A204.1 (cell line): Measurements from ENCODE around the gene KISS1.

Source experiments
- FAIRE-seq: peaks from 2 replicates; lab custom pipeline; 2012; peaks lifted over from hg19 to GRCh38; lab: Jason Lieb, UNC

The KISS1 gene

DNA sequence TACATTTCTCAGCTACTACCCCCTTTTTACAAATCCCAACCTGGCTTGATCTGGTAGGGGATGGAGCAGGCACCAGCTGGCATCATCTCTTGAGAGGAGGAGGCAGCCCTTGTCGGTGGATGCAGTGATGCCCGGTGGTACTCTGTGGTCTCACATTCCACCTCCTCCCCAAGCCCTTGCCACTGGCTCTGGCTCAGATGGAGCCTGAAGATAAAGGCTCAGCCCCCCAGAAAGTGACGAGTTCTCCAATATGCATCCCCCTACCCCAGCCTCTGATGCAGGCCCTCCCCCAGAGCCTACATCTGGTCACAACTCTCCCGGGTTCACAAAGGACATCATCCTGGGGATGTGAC is 21.3 kb upstream of the KISS1 start:
- no peak for FAIRE-seq

DNA sequence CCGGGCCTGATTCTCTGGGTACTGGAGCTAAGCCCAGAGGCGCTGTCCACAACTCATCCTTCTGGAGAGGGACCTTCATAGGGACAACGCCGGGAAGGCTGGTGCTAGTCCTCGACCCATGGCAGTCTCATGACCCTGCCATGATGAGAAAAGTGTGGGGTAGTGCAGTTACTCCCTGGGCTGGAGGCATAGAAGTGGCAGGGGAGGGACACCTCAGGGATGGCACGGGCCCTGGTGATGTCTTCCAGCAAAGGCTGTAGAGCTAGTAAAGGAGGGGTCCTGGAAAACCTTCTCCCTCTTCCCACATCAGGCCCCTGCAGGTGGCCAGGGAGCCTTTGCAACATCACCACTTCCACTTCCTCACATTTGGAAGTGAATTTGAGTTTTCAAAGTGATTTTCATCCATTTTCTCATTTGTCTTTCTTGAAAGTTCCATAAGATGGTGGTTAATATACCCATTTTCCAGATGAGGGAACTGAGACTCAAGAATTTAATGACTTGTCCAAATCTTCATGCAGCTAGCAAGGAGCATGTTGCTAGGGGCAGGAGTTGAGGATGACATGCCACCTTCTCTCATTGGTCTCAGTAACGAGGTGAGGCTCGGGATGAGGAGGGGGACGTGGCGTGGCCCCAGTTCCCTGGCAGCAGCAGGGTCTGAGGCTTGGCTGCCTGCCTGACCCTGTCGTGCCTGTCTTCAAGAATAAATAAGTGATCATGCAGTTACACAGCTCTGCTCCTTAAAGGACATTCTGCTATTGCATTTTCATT is 20.8 kb upstream of the KISS1 start:
- no peak for FAIRE-seq

DNA sequence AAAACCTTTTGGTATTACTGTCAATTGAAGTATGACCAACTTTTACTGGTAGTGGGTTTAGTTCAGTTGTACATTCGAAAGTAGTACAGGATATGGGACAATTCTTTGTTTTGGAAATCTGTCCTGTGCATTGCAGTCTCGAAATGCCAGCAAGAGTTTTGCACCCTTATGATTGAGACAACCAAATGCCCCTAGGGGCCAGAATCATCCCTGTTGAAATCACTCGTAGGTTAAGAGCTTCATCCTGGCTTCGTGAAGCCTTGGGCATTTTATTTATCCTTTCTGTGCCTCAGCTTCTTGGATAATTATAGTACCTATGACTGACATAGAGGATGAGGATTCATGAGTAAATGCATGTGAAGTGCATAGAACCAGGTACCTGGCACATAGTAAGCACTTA is 19.9 kb upstream of the KISS1 start:
- FAIRE-seq, result no peak

DNA sequence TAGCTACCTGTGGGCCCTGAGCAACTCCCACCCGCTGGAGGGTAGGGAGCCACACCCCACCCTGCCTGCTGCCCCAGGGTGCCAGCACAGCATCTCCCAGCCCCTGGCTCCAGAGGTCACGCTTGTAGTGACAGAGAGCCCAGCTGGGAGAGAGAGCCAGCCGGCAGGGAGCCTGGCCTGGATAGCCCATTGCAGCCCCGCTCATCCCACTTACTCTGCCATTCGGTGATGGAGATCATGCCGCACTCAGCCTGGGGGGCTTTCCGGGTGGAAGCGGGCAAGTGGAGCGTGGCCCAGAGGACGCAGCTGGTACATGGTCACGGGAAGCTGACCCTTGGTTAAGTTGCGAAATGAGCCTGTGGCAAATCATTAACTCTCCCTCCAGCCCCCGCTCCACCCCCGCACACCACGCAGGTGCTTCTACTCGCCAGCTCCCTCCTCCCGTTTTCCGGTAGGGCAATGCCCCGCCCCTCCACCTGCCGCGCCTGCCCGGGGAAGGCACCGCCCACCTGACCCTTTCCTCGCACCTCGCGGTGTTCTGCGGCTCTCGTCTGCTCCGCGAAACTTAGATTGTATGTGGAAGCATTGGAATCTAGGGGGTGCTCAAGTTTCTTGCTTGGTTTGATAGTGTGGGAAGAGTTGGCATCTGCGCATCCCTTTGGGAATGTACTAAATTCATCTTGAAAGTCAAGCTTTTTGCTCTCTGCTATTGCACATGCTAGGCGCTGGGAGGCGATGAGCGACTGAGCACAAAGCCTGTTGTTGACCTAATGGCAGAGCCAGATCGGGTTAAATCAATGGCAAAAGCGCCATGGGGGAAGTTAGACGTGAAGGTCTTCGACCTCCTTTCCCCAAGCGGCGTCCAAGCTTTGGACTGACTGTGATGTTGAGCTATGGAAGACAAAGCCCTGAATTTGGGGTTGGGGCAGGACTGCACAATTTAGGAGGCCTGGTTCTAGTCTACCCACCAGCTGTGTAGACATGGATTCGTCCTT is 17.7 kb upstream of the KISS1 start, which contains the start of gene GOLT1A:
Gene GOLT1A (minus strand): TSS at position 321 of the 995 bp plus-strand sequence. CDS start 82 bp downstream, at position 239.
- no peak for FAIRE-seq

DNA sequence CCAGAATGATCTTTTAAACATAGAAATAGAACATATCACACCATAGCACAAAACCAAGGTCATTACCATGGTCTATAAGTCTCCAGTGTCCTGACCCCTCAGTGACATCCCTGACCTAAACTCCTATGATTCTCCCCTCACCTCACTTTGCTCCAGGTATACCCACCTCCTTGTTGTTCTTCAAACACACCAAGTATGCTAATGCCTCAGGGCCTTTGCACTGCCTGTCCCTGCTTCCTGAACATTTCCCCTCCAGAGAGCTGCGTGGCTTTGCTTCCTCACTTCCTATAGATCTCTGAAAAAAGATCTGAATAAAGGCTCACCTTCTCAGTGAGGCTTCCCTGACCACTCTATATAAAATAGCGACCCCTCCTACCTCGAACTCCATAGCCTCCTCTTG is 16.4 kb upstream of the KISS1 start:
- FAIRE-seq, result no peak

DNA sequence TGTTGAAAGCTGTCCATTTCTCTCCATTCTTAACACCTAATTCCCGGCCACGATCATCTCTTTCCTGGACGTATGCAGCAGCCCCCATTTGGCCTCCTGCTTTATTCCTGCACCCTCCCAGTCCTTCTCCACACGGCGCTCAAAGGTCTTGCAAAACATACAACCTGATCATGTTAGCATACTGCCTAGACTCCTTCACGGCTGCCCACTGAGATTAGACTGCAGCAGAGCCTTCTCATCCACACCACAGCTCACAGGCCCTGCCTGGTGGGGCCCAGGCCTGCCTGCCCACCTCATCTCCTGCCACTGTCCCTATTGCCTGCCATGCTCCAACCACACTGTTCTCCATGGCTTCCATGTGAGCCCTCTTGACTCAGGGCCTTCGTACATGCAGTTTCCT is 14.8 kb upstream of the KISS1 start:
- FAIRE-seq, result no peak

DNA sequence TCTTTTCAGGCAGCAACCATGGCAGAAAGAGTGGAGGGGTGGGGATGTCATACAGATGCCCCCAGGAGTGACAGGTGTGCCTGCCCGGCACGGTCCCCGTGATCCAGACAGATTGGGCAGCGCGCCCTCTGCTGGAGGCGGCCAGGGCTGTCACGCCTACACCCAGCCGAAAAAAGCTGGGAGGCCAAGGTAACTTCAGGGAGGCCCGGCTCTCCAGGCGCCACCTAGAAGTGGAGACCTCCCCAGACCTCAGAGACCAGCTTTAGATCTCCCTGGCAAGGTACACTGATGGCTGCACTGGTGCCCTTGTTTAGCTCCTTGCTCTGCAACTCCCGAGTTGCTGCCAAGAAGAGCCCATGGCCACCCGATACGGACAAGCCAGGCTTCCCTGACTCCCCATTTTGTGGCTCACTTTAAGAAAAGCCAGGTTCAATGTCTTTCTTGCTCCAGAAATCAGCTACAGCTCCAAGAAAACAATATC is 10.9 kb upstream of the KISS1 start:
- FAIRE-seq, result no peak

DNA sequence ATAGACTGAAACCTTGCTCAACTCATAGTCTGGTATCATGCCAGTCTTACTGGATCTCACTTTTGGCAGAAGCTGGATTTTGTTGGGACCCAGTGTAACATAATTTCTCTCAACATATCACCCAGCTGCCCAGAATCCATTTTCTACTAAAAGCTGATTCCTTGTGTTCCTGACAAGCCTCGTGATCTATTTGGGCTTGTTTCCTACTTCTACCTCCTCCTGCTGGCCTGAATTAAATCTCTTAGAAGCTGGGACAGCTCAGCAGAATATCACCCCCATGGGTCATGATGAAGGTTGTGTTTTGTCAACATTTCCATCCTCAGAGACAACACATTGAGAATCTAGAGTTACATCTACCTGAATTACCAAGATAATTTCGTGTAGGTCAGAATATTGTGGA is 9.8 kb upstream of the KISS1 start:
- FAIRE-seq, result no peak

DNA sequence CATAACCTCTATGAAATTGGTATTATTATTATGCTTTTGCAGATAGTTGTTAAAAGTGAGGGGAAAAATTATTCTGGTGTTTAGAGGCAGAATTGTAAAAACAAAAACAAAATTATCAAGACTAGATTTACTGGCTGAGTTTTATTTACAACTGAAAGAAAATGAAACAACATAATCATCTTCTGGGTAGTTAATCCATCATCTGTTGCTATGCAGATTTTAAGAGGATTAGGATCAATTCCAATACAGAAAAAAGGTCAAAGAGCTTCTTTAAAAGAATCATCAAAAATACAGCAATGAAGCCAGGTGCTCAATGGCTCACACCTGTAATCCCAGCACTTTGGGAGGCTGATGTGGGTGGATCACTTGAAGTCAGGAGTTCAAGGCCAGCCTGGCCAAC is 9.2 kb upstream of the KISS1 start:
- FAIRE-seq, result no peak

DNA sequence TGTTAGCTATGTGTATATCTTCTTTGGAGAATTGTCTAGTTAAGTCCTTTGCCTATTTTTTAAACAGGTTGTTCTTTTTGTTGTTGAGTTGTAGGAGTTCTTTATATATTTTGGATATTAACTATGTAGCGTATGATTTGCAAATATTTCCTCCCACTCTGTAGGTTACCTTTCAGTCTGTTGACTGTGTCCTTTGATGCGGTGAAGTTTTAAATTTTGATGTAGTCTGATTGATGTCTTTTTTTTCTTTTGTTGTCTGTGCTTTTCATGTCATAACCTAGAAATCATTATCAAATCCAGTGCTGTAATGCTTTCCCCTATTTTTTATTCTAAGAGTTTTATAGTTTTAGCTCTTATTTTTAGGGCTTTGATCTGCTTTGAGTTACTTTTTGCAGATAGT is 8.7 kb upstream of the KISS1 start:
- FAIRE-seq, result no peak

DNA sequence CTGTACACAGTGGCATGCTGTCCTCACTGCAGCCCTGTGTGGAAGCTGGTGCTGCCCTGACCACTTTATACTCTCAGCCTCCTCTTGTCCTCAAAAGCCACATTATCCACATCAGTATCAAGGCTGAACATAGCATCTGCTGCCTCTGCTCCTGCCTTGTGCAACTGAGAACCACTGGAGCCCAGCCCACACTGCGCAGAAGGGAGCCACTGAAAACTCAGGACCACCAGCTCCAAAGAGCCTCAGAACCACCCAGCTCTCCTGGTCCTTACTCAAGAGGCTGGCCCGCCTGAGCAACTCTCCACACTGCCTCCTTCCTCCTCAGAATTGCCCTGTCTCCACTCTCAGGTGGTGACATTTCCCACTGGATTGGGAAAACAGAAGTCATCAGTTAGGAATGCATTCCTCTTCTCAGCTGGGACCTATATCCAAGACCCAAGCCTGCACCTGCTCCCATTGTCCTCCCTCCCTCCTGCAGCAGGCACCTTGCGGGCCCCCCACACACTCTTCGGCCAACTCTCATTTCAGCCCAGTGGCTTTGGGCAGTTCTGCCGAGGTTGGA is 7.0 kb upstream of the KISS1 start:
- no peak for FAIRE-seq

DNA sequence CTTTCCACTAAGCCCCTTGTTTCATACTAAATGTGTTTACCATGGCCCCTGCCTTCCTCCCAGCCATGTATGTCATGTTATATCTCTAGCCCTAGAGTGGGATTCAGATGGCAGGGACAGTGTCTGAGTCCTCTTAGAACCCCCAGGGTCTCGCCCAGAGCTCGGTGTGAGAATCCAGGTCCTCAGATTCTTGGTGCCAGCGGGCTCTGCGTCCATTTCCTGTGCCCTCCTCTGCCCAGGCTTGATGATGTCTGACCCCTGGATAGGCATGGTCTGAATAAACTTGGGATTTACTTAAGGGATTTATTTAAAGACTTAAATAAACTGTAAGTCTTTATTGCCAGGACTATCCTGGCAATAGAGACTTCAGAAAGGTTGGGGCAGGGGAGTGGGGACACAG is 6.2 kb upstream of the KISS1 start:
- FAIRE-seq, result no peak

DNA sequence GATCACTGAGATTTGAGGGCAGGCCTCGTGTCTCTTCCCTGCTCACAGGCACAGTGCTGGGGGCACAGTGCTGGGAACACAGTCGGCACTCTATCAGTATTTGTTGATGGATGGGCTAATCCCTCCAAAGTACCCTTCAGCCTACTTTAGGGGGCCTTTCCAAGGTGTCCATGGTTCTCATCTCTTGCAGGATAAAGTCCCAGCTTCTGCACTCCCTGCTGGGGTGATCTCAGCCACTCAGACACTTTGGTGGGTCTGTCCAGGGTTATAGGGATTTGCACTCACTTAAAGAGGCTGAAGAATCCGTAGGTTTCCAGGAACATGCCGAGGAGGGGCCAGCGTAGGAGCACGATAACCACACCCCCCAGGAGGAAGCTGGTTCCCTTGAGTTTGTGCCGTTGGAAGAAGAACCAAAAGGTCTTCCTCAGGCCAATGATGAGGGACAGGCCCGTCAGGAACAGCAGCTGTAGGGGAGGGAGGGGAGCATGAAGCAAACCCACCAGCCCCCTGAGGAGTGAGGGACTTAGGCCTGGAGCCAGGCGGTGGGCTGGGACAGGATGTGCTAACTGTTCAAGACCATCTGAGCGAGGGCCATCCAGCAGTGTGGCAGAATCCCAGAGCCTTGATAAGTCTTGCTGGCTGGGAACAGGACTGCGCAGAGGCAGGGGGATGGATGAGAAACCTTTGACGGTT is 5.2 kb upstream of the KISS1 start:
- no peak for FAIRE-seq

DNA sequence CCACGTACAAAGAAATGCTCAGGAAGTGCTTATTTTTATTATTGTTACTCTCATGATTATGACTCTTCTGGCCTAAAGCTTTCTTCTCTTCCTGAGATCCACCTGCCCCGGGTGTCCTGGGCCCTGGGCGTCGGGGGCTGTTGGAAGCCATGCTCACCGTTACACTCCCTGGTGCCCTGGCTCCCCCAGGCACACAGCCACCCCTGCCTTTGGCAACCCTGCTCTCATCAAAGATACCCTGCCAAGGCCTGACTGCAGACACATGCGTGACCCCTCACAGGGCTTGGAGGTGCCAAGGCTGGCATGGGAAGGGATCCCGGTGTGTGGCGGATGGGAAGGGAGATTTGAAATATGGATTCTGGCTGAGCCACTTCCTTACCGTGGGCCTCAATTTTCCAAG is 3.3 kb upstream of the KISS1 start:
- no peak for FAIRE-seq

DNA sequence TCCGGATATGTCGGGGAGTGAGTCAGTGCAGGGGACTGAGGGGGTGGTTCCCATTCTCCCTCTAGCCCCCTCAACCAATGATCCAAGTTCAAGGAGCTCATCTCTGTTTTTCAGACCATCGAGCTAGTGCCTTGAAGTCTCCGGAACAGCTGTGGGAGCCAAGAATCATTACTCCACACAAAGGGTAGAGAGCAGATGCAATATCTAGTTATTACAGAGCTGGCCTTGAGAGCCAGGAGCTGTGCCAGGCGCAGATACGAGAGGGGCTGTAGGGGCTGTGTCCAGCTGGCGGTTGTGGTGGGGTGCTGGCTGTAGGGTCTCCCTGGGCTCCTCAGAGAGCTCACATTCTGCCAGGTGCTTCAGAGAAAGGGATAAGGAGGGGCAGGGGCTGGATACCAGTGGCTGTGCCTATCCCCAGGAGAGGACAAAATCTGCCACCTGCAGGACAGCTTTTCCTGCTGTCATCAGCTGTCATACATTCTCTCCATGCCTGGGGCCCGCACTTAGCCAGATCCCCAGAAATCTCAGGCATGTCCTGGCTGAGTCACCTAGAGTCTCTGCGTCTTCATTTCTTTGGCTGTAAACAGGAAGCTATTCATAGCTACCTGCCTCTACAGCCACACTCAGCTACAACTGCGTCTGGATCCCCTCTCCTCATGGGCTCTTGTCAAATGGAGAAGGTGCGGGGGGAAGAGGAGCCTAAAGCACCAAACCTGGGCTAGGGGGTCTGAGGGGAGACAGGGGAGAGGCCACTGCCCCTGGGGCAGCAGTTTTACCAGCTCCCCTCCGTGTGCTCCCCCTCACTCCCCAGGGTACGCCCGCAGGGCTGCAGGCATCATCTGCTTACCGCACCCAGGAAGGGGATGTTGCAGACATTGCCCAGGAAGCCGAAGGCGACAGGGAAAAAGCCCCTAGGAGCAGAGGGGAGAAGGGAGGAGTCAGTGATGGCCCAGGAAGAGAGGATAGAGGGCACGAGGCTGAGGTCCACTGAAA is 2.4 kb upstream of the KISS1 start:
- FAIRE-seq, result no peak

DNA sequence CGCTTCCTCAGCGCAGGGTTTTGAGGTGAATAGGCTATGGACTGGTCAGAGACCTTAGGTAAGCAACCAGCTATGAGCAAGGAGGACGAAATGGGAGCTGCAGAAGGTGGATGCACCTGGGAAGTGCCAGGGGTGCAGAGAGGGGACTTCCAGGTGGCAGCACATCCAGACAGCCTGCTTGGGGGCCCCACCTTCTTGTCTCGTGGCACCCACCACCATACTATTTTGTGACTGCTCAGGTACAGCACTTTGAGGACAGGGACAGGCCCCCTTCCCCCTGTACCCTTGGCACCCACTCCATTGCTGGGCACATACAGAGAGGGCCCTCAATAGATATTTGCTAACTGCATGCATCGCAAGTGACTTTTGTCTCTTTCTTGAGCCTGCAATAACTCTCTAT is 777 bp upstream of the KISS1 start:
- no peak for FAIRE-seq

DNA sequence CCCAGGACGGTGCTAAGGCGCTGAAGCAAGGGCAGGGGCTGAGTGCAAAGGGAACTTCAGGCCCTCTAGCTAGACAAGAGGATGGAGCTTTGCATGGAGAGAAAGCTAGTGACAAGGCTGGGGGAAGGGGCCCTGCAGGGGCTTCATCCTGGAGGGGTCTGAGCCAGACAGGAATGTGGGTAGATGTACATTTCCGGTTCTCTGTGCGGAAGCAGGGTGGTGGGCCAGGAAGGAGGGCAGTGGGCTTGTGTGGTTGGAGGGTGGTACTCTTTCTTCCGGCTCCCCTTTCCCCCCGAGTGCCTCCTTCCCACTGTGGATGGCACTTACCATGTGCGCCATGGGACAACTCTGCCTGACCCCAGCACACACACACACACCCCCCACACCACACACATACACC is 1.5 kb downstream of the KISS1 start:
- no peak for FAIRE-seq

DNA sequence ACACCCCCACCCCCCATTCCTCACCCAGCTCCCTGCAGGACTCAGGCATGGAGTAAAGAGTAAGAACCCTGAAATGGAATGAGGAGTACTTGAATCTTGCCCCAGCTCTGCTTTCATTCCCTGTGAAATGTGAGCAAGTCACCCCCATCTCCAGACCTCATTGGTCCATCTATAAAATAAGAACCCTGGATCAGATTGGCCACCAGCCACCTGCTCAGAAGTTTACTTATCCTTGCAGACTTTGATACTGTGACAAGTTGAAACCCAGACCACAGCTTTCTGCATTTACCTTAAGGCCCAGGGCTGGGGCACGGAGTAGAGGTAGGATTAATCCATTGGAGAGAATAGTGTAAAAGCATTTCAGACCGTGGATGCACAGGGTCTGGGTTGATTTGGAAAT is 2.2 kb downstream of the KISS1 start:
- FAIRE-seq, result no peak

DNA sequence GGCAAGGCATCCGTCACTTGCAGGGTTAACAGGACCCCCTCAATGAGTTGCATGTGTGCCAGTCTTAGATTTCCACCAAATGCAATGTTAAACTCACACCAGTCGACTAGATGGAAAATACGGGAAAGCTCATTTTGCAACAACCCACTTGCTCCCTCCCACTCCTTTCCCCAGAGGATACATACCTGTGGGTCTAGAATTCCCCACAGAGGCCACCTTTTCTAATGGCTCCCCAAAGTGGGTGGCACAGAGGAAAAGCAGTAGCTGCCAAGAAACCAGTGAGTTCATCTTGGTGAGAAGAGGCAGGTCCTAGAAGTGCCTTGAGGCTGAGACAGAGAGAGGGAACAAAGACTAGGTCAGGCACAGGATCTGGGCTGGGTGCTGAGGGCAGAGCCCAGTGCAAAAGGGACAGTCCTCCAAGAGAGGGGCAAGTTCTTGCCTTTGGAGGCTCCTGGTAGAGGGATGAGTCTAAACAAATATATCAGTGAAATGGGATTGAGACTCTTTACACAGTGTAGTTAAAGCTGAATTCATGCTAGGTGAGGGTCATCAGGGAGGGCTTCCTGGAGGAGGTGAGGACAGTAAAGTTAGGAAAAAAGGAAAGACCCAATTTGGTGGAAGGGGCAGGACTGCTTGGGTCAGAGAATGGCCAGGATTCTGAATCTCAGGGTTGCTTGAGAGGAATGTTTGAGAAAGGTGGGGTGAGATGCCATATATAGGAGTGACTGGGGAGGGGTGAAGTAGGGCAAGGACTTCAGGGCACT is 3.5 kb downstream of the KISS1 start:
- FAIRE-seq, result no peak

DNA sequence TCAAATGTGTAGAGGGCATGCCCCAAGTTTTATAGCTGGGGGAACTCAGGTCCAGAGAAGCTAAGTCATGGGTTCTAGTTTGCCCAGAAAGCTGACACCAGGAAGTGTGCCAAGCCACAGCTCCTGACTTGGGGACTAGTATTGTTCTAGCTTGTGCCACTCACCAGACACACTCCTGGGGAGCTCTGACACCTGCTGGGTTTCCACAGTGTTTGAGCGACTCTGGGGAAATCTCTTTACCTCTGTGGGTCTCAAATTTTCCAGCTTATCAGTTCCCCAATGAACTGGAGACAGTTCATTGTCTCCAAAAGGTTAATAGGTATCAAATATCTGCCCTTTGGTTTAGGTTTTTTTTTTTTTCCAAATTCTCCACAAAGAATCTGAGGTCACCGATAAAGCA is 4.2 kb downstream of the KISS1 start:
- no peak for FAIRE-seq
